NCI-H2029 treated with DMSO at 0.1 percent for 48 hours (cell line): ENCODE measurements around the gene OTULINL.

Source experiments
- DNase-seq: peaks from one replicate; lab custom pipeline; 2025; lab: John Stamatoyannopoulos, UW

OTULINL gene

DNA sequence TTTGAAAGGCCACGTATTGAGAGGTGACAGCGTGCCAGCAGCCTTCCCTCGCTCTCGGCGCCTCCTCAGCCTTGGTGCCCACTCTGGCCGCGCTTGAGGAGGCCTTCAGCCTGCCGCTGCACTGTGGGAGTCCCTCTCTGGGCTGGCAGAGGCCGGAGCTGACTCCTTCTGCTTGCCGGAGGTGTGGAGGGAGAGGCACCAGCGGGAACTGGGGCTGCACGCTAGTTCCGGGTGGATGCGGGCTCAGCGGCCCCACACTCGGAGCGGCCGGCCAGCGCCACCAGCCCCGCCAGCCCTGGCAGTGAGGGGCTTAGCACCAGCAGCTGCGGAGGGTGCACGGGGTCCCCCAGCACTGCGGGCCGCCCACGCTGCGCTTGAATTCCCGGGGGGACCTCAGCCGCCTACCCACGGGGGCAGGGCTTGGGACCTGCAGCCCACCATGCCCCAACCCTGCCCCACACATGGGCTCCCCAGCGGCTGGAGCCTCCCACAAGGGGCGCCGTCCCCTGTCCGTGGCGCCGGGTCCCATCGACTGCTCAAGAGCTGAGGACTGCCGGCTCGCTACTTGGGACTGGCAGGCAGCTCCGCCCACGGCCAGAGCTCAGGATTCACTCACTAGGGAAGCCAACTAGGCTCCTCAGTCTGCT is 4.4 kb upstream of the OTULINL start:
- no peak for DNase-seq

DNA sequence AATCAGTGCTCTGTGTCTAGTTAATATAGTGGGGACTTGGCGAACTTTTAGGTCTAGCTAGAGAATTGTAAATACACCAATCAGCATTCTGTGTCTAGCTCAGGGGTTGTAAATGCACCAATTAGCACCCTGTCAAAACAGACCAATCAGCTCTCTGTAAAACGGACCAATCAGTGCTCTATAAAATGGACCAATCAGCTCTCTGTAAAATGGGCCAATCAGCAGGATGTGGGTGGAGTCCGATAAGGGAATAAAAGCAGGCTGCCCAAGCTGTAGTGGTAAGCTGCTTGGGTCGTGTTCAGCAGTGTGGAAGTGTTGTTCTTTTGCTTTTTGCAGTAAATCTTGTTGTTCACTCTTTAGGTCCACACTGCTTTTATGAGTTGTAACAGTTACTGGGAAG is 3.6 kb upstream of the OTULINL start:
- no peak for DNase-seq

DNA sequence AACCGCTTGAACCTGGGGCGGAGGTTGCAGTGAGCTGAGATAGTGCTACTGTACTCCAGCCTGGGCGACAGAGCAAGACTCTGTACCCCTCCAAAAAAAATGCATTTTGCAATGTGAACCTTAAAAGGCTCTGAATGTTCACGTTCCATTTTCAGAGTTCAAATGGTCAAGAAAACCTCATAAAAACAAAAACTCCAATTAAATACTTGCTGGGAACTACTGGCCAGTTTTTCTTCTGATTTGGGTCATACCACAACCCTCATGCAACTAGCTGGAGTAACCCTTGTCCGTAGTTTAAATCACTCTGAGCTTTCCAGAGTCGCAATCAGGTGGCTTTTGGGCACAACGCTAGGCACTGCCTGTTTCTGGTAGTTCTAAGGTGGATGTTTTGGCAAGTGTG is 2.3 kb upstream of the OTULINL start:
- DNase-seq = no peak

DNA sequence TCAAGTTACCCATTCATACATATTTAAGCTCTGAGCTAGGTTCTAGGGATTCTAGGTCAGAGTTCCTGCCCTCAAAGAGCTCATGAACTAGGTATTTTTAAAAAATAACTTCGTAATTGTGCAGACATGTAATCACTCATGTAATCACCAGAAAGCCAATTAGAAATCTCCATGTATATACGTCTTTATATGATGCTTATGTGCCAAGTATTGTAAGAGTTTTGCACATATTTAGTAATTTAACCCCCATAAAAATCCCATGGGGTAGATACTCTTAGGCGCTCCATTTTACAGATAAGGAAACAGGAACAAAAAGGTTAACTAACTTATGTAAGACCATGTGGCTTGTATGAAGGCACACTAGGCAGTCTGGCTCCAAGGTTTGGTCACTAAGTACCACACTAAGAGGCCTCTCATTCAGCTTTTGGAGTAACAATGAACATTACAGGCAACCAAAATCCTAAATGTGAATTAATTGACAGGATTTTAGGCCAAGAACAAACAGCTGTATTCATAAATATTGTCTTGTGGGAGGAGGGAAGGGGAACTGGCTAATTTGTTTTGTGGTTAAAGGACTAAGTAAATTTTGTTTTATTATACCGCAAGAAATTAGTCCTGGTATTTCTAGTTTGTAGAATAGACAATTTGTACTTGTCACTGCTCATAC is 1.7 kb upstream of the OTULINL start:
- DNase-seq = no peak

DNA sequence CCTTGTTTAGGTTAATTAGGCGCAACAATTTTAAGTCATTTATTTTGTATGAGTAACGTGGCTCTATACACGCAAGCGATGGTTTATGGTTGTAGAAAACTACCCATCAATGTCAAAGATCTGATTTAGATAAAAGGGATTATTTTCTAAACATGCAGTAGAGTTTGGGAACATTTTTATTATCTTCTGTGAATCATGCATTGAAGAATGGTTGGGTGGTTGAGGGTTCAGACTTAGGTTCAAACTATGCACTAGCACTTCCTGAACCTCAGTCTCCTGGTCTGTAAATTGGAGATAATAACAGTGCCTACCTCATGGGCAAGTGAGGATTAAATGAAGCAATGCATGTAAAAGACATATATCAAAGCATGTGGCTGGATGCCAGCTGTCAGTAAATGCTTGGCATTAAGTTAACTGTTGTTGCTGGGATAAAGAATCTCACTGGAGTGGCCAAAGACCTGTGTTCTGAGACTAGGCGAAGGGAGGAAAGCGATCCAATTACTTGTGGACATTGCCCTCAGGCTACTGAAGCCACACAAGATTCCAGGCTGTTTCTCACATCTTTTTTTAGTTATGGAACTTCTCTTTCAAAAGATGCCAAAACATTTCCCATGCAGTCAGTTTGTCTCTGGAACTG is 1.1 kb upstream of the OTULINL start:
- DNase-seq = peak; percentile 21

DNA sequence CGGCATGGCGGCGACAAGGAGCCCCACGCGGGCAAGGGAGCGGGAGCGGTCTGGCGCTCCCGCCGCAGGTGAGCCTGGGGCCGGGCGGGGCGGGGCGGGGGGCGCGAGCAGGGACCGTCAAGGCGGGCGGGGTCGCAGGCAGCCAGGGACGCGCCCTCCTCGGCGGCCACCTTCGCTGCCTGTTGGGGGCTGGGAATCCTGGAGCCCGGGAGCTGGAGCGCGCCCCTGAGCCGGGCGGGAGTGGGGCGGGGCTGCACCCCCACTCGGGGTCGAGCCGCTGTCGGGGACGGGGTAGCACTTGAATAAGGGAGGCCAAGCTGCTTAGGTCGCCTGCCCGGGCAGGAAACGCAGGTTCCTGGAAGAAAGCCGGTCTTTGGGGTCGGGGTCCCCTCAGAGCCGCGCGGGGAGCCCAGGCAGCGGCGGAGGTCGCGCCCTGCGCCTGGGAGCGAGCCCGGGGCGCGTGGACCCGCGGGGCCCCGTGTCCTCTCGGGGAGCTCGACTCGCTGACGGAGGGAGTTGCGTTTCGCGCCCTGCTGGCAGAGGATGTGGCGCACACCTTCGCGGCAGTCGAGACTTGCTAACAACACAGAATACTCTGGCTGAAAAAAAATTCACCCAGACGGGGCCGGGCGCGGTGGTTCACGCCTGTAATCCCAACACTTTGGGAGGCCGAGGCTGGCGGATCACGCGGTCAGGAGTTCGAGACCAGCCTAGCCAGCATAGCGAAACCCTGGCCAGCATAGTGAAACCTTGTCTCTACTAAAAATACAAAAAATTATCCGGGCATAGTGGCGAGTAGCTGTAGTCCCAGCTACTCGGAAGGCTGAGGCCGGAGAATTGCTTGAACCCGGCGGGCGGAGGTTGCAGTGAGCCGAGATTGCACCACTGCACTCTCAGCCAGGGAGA is 552 bp downstream of the OTULINL start:
- no peak for DNase-seq

DNA sequence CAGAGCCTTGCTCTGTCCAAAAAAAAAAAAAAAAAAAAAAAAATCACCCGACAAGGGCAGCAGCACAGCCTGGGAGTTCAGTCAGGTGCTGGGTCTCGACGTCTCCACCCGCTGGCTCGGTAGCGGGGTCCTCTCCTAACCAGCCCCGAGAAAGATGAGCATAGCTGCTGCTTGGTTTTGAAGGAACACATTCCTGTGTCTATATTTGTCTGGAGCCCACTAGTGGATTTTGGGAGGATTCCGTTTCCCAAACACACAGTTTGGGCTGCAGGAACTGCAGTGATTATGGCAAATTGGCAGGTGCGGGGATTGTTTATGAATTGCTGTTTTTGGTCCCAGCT is 1.2 kb downstream of the OTULINL start:
- no peak for DNase-seq

DNA sequence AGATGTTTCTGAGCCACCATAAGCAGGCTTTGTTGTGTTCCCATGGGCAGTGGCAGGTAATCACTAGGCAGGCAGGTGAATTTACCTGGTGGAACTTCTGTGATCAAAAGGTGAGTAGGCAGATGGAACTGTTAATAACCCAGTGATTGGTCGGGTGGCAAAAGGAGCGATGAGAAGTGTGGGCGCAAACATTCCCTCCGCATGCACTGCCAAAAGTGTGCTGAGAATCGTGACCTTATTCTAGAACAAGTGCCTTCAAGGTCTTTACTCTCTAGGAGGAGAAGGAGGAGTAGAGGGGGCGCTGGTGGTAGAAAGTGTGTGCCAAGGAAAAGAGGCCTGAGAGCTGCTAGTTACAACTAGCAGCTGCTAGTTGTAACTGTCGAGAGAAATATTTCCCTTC is 3.3 kb downstream of the OTULINL start:
- DNase-seq = no peak

DNA sequence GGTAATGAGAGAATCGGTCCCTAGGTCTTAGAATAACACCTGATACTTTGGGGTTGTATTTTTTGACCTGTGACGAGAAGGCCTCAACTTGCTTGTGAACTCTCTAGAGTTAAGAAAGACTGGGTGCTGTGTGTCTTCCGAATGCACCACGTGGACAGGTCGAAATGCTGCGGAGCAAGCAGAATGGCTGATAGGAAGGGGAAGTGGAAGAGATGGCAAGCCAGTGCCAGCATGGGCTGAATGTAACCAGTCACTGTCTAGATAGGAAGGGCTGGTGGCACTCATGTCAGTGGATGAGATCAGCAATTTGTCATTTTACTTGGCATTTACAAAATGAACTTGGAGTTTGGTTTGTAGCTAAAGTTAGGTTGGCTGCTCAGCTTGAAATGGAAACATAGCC is 5.6 kb downstream of the OTULINL start:
- no peak for DNase-seq

DNA sequence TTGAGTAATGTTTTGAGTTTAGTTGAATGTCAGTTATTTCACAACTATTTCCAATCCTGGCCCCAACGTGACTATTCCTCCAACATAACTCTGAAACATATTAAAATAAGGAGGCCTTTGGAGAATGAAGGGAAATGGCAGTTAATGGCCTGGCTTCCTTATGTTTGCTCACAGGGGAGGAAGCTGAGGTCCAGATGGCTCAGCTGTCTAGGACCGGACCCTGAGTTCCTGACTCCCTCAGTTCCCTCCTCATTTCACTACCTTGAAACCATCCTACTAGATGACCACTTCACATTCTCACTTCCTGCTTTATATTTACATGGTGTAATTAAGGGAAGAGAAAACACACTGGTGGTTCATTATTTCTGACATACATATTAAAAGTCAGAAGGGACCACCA is 6.6 kb downstream of the OTULINL start:
- DNase-seq = no peak

DNA sequence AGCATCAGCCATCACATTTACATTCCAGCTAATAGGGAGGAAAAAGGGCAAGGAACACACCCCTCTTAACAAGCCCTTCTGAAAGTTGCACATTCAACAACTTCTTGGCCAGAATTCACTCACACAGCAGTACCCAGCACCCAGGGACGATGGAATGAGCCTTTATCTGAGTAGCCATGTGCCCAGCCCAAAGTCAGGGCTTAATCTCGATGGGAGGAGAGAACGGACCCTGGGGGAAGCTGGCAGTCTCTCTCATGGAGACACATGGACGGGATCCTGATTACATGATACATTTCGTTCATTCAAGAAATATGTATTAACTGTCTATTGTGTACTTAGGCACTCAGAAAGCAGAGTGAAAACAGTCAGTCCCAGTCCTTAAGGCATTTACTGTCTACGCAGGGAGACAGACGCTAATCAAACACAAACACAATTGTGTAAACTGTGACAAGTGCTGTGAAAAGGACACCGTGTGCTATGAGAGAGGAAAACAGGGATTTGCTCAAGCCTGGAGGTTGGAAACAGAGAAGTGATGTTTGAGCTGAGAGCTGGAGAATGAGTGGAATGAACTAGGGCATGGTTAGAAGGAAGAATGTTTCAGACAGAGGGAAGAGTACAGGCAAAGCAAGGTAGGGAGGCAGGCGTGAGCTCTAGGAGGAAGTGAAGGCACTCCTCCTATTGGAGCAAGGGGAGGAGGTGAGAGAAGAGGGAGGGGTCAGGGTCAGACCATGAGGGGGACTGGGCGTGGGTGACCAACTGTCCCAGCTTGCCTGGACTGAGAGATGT is 7.4 kb downstream of the OTULINL start:
- DNase-seq = peak; percentile 85

DNA sequence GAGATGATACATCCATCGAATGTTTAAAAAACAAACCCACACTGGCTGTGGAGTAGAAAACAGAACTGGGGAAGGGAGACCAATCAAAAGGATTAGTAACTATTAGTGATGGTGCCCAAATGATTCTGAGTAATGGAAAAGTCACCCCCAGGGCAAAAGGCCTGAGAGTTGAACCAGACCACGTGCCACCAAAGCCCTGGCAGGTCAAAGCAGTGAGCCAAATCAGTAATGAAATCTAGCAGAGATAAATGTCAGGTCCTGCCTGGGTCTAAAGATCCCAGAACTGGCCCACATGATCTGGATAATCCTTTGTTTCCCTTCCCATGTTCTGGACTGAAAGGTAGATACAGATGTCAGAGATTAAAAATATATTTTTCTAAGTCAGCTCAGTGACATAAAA is 9.4 kb downstream of the OTULINL start:
- DNase-seq = no peak

DNA sequence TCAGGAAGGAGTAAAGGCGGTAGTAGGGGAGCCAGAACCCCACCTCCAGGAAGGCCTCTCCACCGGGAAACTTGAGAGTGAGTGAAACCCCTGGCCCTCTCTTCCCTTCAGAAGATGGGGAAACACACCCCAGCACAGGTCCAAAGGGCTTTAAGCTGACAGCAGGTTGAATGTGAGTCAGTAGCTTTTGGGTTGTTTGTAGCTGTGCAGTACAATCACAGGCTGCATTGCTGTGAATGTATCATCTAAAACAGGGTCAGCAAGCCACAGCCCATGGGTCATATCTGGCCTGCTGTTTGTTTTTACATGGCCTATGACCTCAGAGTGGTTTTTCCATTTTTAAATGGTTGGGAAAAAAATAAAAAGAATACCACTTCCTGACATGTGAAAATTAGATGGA is 10.0 kb downstream of the OTULINL start:
- no peak for DNase-seq

DNA sequence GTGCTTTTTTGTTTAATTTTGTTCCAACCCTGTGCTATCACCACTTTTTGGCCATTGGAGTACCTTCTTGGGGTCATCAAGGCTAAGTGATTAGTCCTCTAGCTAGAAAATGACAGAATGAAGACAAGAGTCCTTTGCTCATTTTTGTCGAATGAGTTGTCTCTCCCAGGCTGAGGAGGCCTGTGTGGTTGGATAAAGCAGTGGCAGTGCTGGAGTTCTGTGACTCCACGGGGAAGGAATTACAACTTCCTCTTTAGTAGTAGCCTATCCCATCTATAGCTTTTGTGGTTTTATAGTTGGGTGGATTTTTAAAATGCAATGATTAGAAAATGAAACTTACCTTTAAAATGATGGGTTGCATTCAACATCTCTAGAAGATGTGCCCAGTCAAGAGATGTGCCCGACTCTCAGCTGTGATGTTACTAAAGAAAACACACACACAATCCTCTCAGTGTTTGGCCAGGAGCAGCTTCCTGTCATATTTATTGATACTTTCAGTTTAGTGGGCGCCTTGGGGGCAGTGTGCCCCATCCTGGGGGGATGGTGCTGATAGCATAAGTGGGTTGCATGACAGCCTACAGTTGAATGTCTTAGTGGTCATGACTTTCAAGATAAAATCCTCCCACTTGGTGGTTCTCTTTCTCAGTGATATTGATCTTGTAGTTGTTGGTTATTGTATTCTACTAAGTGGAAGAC is 11.9 kb downstream of the OTULINL start:
- no peak for DNase-seq

DNA sequence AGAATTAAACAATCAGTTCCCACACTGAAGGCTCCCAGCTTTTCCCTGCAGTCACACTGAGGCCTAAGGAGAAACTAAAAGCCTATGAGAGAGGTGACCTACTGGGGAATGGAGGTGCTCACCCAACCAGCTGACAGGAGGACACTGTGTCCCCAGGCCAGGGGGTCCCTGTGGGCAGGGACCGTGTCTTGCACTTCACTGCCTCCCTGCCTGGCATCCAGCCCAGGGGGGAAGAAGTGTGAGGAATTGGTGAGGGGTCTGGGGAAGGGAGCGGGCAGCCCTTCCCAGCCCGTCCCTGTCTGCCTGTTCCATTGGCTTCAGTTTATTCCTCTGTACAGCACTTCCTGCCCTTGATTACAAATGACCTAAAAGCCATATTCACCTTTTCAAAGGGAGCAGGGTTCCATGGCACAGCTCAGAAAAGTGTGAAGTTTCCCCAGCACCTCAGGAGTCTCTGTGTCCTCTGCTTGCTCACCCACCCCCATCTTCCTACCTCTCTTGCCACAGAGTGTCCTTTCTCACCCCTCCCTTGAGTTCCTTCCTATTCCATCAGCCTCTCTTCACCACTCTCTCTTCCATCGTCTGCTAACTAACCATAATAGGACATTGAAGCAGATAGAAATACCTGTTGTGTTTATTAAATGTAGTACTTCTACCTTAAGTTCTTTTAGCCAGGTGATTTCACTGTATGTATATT is 12.9 kb downstream of the OTULINL start:
- no peak for DNase-seq

DNA sequence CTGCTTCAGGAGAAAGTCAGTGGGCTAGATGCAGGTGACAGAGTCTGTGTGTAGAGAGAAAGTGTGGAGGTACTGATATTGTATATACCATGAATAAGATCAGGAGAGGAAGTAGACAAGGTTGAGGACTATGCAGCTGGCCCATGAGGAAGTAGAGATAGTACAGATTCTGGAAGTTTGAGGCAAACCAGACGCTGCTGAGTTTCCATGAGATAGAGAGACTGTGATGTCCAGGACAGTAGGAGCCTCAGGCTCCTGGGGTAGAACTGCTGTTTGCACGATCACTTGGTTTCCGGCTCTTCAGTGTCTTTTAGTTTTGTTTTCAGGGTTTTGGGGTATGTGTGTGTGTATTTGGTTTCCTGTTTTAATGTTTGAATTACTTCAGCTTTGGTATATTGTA is 13.6 kb downstream of the OTULINL start:
- no peak for DNase-seq

DNA sequence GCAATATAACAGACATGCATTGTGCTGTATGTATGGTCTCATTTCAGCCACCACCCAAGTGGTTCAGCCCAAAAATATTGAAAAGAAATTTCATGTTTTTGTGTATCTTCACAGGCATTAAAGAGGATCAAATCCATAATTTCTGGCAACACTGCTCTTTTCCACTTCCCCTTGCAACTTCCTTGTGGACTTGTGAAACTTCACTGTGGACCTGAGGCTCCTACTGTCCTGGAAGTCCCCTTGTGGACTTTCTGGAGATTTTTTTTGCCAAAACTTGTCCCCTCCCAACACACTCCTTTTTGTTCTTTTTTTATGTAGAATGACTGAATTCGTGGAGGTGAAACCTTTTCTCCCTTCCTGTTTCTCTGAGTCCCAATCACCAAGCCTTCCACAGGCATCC is 14.3 kb downstream of the OTULINL start:
- DNase-seq = no peak

DNA sequence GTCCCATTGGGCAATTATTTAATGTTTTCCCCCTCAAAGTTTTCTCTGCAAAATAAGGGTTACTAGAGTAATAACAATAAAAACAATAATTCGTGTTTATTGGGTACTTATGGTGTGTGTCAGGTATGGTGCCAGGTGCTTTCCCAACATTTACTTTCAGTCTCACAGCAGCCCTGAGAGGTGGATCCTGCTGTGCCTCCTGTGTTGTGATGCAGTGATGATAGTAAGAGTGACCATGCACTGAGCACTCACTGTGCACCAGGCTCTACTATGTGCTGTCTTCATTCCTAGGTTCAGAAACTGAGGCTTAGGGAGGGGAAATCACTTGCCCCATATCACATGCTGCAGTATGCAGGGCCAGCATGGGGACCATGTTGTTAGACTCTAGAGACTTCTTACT is 15.5 kb downstream of the OTULINL start:
- DNase-seq = no peak

DNA sequence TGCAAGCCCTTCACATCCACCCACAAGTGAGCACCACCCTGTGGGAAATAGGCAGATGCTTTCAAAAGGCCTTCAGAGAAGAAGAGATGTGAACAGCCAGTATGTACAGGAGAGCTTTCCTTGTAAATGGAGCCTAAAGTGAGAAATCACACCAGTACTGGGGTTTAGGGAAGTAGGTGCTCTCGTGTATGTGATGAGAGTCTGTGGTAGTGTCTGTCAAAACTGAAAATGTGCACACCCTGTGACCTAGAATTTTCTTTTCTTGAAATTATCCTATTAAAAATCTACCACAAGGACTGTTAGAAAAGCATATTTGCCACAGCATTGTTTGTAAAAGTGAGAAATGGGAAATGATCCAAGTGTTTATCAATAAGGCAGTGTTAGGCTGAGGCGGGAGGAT is 16.6 kb downstream of the OTULINL start:
- DNase-seq = no peak

DNA sequence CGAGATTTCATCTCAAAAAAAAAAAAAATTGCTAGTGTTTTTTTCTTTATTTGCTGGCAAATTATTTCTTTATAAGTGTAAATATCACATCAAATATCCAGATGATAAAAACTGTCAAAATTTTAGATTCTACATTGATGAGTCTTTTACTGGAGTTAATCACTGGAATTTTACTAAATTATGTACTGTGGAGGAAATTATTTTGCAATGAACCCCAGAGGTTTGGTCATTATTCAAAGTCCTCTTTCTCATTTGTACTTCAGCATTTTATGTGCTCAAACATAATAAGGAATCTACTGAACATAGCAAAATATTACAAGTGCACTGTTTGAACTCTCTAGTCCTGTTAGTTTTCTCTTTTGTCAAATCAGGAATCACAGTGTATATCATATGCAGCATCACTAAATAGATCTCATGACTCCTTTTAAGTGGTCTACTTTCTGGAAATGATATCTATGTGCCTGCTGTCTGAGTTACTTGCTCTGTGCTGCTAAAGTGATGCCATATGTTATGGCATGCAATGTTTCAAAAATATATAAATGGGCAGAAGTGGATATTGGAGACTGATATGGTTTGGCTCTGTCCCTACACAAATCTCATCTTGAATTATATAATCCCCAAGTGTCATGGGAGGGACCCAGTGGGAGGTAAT is 18.0 kb downstream of the OTULINL start:
- no peak for DNase-seq
